NCI-H748 treated with DMSO at 0.1 percent for 48 hours (cell line): ENCODE results near the gene AGRN.
"Not testable (repeated sequence)": the region's sequence is repeated elsewhere in the genome, so short reads cannot be mapped to it uniquely, and the experiment has no call there.

ENCODE experiments used
- DNase-seq: peaks from one replicate; lab custom pipeline; 2025; lab: John Stamatoyannopoulos, UW

The AGRN gene

DNA sequence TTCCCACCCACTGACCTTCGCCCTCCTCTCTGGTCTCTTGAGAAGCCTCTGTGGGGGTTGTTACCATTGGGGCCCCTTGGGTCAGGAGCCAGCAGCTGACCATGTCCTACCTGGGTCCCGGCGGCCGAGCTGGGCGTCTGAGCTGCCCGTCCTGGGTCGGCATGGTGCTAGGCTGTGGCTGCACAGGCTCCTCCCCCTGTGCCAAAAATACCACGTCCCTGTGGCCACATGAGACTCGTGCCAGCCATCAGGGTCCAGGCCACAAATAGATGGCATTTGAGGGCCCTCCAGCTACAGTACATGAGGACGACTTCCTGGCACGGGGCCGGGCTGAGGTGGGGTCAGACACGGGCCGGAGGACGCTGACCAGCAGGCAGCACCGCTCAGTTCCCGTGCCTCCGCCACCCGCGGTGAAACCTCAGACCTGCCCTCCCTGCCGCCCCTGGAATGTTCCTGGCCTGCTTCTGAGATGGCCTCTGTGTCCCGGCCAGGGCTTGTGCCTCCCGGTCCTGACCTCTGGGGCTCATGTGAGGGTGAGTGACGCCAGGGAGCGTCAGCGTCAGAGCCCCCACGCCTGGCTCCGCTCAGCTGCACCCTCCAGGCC, 37.9 kb upstream of the AGRN start, which contains the start of gene PERM1:
PERM1 (minus strand) TSS at position 139 of the 604 bp plus-strand sequence. CDS start 1,064 bp downstream, outside the sequence.
- DNase-seq: no peak

DNA sequence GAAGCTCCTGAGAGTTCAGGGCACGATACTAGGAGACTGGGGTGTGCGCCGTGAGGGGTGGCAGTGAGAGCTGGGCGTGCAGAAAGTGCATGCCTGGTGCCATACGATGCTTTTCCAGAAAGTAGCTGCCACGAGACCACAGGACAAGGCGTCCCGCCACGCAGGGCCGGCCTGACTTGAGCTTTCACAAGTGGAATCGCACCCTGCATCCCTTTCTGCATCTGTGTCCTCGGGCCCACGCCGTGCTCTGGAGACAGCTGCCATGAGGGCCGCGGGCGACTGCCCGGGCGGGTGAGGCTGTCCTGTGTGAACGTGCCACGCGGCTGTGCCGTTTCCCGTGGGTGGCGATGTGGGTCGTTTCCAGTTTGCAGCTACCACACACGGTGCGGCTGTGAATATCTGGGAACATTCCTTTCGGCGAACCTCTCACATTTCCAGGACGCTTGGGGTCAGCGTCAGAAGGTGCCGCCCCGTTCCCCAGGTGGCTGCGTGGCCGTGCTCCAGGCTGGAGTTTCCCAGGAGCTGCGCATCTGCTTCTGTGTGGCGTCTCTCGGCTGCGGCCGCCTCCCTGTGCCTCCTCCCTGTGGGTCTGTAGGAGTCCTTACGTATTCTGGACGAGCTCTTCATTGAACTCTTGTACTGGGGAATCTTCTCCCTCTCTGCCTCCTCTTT, 37.0 kb upstream of the AGRN start:
- no peak for DNase-seq

- DNase-seq: no peak
Observed at GRCh38 chr1:983798-984475, 36.0 kb upstream of the AGRN start.

DNA sequence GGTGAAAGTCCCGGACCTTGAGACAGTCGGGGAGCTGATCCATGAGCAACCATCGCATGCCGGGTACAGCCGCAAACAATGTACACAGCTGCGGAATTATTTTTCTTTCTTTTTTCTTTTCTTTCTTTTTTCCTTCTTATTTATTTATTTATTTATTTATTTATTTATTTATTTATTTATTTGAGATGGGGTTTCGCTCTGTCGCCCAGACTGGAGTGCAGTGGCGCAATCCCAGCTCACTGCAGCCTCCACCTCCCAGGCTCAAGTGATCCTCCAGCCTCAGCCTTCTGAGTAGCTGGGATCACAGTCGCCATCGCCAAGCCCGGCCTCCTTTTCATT, 35.5 kb upstream of the AGRN start:
- DNase-seq: no peak

DNA sequence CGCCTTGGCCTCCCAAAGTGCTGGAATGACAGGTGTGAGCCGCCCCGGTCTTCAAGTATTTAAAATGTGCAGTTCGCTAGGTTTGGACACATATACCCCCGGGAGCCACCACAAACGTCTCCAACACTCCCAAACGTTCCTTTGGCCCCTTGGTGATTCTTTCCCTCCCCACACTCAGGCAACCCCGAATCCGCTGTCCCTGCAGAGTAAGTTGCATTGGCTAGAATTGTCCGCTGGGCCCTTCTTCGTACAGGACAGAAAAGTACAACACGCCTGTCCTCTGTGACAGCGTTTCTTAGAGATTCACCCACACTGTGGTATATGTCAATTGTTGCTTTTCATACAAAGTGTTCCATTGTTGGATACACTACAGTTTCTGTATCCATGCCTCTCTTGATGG, 34.8 kb upstream of the AGRN start:
- no peak for DNase-seq

GRCh38 chr1:988061-988460, 31.9 kb upstream of the AGRN start:
- not testable (repeated sequence) for DNase-seq

DNA sequence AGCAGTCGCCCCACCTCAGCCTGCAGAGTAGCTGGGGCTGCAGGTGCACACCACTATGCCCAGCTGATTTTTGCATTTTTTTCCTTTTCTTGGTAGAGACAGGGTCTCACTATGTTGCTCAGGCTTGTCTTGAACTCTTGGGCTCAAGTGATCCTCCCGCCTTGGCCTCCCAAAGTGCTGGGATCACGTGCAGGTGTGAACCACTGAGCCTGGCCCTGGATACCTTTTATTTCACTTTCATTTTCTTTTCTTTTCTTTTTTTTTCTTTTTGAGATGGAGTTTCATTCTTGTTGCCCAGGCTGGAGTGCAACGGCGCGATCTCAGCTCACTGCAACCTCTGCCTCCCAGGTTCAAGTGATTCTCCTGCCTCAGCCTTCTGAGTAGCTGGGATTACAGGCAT, 28.6 kb upstream of the AGRN start:
- DNase-seq: not testable (repeated sequence)

- no peak for DNase-seq
Observed at GRCh38 chr1:991895-992294, 28.0 kb upstream of the AGRN start.

- no peak for DNase-seq
Observed at GRCh38 chr1:992362-992761, 27.6 kb upstream of the AGRN start.

DNA sequence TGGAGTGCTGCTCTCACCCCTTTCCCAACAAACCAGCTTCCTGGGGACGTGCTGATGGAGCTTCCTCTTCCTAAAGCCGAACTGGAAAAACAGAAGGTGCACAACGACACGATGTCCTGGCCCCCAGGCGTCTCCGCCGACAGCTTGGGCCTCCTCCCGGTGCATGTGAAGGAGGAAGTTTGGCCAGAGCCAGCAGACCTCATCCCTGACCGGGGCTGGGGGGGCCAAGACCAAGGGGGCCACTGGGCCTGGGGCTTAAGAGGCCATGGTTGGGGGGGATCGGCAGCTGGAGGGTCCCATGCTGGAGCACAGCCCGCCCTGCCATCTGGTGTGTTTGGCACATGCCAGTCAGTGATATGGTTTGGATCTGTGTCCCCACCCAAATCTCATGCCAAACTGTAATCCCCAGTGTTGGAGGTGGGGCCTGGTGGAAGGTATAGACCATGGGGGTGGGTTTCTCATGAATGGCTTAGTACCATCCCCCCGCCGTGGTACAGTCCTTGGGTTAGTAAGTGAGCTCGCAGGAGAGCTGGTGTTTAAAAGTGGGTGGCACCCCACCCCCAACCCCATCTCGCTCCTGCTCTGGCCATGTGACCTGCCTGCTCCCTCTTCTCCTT, 26.4 kb upstream of the AGRN start:
- no peak for DNase-seq

DNA sequence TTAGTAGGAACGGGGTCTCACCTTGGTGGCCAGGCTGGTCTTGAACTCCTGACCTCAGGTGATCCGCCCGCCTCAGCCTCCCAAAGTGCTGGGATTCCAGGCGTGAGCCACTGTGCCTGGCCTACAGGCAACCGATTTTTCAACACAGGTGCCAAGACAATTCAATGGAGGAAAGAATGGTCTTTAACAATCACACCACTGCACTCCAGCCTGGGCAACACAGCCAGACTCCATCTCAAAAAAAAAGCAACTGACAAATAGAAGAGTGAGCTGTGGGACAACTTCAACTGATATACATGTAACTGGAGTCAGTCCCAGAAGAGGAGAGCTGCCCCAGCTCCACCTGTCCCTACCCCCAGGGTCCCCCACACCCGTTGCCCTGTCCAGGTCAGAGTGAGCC, 25.4 kb upstream of the AGRN start:
- DNase-seq: not testable (repeated sequence)

DNA sequence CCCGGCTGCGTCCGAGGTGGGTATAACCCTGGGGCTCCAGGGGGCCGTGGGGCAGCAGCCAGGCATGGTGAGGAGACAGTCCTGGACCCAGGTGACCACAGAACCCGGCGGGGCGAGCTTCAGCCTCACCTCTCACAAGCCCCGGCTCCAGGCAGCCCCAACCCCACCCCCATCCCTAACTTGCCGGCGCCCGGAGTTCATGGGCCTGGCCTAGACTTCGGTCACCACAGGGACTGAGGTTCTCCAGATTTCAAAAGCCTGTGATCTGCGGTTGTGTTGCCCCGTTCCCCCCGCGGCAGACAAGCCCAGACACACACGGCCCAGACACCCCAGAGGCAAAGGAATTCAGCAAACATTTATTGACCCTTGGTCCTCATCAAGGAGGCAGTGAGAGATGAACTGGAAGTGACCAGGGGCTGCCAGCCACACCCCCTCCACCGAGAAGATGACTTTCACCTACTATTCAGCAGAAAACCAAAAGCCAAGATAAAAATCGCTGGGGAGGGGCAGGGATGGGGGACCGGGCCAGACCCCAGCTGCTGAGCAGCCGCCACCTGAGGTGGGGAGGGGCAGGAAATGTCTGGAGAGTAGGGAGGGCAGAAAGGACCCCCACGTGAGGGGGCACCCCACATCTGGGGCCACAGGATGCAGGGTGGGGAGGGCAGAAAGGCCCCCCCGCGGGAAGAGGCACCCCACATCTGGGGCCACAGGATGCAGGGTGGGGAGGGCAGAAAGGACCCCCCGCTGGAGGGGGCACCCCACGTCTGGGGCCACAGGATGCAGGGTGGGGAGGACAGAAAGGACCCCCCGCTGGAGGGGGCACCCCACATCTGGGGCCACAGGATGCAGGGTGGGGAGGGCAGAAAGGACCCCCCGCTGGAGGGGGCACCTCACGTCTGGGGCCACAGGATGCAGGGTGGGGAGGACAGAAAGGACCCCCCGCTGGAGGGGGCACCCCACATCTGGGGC, 24.0 kb upstream of the AGRN start:
- no peak for DNase-seq

DNA sequence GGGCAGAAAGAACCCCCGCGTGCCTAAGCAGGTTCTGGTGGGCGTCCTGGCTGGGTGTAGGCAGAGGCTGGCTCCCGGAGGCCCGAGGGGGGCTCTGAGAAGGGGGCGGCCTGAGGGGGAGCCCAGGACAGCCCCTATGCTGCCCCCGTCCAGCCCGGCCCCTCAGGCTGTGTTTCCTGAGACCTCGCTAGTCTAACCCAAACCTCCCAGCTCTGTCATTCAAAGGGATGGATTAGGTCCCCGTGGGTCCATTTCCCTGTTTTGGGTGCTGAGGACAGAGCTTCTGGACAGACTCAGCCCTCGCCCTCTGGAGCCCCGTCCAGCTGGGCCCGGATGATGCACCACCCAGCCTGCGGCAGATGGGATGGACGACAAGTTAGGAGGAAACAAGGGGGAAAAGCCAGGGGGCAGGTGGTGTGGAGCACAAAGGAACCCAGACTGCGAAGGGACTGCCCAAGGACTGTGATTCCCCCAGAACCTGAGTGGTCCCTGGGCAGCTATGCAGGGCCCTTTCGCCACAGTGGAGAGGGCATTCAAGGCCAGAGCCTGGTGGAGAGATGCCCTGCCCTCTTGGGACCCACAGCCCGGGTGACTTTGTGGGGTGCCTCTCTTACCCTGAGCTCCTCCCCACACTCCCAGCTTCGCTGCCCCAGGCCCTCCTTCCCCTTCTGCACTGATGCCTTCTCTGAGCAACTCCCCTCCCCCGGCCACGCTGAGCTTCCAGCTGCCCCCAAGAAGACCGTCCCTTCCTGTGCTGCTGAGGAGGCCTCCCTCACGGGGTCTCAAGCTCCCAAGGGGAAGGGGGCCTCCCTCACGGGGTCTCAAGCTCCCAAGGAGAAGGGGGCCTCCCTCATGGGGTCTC, 22.8 kb upstream of the AGRN start:
- DNase-seq: no peak

DNA sequence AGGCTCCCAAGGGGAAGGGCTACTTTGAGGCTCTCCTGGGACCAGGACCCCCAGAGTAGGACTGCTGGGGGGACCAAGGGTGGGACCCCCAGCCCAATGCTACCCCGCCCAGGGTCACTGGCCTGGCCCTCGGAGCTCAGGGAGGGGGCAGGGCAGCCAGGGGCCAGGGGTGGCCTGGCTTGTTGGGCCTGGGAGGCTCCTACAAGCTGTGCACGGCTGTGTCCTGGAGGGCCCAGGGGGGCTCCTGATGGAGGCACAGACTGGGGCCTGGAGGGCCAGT, 22.3 kb upstream of the AGRN start:
- no peak for DNase-seq

- DNase-seq: no peak
Observed at GRCh38 chr1:997993-998744, 21.8 kb upstream of the AGRN start.

DNA sequence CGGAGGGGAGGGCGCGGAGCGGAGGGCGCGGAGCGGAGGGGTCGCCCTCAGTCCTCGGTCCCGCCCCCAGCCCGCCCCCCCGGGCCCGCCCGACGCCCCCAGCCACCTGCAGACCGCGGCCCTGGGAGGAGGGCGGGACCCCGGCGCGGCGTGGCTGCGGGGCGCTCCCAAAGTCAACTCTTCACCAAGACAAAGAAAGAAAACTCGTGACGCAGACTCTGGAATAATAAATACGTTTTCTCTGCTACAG, 21.2 kb upstream of the AGRN start:
- no peak for DNase-seq

DNA sequence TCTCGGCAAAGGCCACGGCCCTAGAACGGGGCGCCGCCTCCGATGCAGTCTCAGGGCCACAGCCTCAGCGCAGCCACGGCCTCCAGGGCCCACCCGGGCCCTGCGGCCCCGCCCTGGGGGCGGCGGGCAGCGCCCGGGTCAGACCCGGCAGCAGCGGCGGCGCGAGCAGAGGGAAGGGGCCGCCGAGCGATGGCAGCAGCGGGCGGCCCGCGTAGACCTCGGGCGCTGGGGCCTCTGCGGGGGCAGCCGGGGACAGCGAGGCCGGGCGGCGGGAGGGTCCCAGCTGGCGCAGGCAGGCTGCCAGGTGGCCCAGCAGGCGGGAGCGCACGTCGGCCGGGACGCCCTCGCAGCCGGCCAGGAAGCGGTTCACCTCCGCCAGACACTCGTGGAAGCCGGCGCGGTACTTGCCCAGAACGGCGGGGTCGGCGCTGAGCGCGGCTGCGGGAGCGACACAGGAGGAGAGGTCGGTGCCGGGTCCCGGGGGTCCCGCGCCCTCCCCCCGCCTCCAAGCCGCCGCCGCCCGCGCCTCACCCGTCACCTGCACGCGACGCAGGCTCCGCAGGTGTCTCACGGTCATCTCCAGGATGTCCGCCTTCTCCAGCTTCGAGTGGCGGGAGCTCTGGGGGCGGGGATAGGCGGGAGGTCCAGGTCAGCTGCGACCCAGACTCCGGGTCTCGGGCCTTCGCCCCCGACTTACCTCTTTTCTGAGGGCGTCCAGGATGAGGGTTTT, 20.8 kb upstream of the AGRN start:
- peak; percentile 19 for DNase-seq

DNA sequence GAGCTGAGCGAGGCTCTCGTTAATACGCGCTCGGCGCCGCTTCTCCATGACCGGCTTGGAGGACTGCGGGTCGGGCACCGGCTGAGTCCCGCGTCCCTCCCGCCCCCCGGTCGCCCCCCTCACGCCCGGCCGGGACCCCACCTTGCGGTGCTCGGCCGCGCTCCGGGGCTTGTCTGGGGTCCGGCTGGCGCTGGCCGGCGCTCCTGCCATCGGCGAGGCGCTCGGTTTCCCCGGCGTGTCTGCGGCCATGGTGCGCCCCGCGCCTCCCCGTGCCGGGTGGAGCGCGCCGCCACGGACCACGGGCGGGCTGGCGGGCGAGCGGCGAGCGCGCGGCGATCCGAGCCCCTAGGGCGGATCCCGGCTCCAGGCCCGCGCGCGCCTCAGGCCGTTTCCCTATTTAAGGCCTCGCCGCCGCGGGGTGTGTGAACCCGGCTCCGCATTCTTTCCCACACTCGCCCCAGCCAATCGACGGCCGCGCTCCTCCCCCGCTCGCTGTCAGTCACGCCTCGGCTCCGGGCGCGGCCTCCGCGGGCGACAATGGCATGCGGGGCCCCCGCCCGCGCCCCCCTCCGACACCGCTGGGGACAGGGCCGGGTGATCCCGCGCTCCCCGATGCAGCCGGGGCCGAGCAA, 20.1 kb upstream of the AGRN start, which contains the start of gene HES4:
HES4 (minus strand) TSS at position 373 of the 632 bp plus-strand sequence; CDS start at position 249, 124 bp downstream.
- DNase-seq: peak; percentile 61

- no peak for DNase-seq
Observed at GRCh38 chr1:1000357-1001056, 19.4 kb upstream of the AGRN start.
